Calu3 (cell line): Measurements from ENCODE around the gene TTC9B. TPM values are rescaled to one million over a fixed set of nuclear protein-coding genes. Genes with fewer than 3 reads are reported as not detected.

ENCODE experiments used
- BruUV-seq: library from RNA; stranded (reverse); fragments of 400-500 nt; replicated peaks from 2 replicates; lab custom pipeline; 2021; lab: Mats Ljungman, UMichigan
- CTCF ChIA-PET: fragments of 300-600 bp; sonication (Branson Sonifier 250); formaldehyde crosslinking; loops from one replicate; lab custom pipeline; 2022; ENCODE audit warnings: antibody characterized with exemption; lab: Charles Lee
- DNase-seq: peaks from one replicate; pipeline ENCODE4 v3.0.0; 2022
- H3K27ac Mint-ChIP-seq: one replicate; pipeline ENCODE4 v1.8.0; 2022; ENCODE audit warnings: mixed read lengths; ENCODE audit not compliant: unreplicated experiment
- H3K27me3 Mint-ChIP-seq: one replicate; pipeline ENCODE4 v1.8.0; 2022; ENCODE audit warnings: mixed read lengths; ENCODE audit not compliant: unreplicated experiment
- H3K36me3 Mint-ChIP-seq: one replicate; pipeline ENCODE4 v1.8.0; 2022; ENCODE audit warnings: mild to moderate bottlenecking, moderate library complexity, mixed read lengths; ENCODE audit not compliant: insufficient read depth, unreplicated experiment
- H3K4me1 Mint-ChIP-seq: one replicate; pipeline ENCODE4 v1.8.0; 2022; ENCODE audit warnings: mild to moderate bottlenecking, low read depth, mixed read lengths; ENCODE audit not compliant: unreplicated experiment
- H3K4me3 Mint-ChIP-seq: one replicate; pipeline ENCODE4 v1.8.0; 2022; ENCODE audit warnings: mild to moderate bottlenecking, low read depth, moderate library complexity, mixed read lengths; ENCODE audit not compliant: unreplicated experiment
- H3K9me3 Mint-ChIP-seq: one replicate; pipeline ENCODE4 v1.8.0; 2022; ENCODE audit warnings: low read depth, mixed read lengths; ENCODE audit not compliant: unreplicated experiment
- CTCF ChIP-seq: fragments of 200-600 bp; IDR thresholded peaks from one replicate; pipeline ENCODE4 v1.8.0; 2022; ENCODE audit warnings: antibody characterized with exemption; ENCODE audit not compliant: unreplicated experiment
- intact Hi-C: fragments of 100-400 bp; cut with micrococcal nuclease; formaldehyde crosslinking; loops from one replicate; pipeline ENCODE4 v1.10.0; 2022; ENCODE audit not compliant: unreplicated experiment
- total RNA-seq: library from RNA; stranded (reverse); gene quantifications from 2 replicates; pipeline ENCODE4 v1.2.3, GENCODE V29; 2022

TTC9B gene
- total RNA-seq, 1 experiment from 2014 or later: not detected

DNA sequence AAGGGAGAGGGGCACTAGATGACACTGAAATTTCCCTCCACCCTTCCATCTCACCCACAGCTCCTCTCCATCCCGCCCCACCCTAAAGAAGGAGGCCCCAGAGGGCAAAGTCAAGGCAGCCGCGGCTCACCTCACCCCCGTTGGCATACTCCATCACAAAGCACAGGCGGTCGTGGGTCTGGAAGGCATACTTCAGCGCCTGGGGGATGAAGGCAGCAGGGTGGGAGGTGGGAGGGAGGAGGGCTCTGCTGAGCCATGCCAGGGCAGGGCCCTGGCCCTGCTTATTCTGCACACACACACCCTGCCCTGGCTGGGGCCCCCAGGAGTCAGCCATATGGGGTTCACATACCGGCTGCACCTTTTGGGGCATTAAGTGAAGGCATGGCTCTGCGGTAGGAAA is 20.6 kb upstream of the TTC9B start:
- no peak for TF ChIP-seq CTCF
- BruUV-seq: no TSS peak
- H3K36me3 Mint-ChIP-seq: peaks cover 49% of the 10 kb centered on the region
- no peaks in the 10 kb centered on the region for H3K27me3 Mint-ChIP-seq
- no peak overlapping the region for H3K4me3 Mint-ChIP-seq
- intact Hi-C loops: no loop called here
- no peak overlapping the region for H3K27ac Mint-ChIP-seq
- no peaks in the 10 kb centered on the region for H3K4me1 Mint-ChIP-seq
- no peaks in the 10 kb centered on the region for H3K9me3 Mint-ChIP-seq
- CTCF ChIA-PET: no interaction called here
- no peak for DNase-seq

DNA sequence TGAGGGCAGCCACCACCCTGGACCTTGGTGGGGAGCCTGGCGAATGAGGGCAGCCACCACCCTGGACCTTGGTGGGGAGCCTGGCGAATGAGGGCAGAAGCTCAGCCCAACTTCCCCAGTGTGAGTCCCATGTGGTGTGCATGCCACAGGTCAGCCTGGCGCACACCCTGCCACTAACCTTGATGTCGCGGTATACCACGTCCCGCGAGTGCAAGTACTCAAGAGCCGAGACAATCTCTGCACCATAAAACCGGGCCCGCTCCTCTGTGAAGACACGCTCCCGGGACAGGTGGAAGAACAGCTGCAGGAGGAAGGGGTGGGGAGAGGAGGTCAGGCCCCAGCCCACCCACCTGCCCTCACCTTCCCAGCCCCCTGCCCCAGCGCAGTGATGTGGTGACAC is 19.6 kb upstream of the TTC9B start:
- Mint-ChIP-seq H3K4me3 (no peak overlapping the region), H3K9me3 (no peaks in the 10 kb centered on the region), H3K27me3 (no peaks in the 10 kb centered on the region), H3K27ac (no peak overlapping the region), H3K4me1 (no peaks in the 10 kb centered on the region), H3K36me3 (peaks cover 43% of the 10 kb centered on the region)
- intact Hi-C loops: no loop called here
- CTCF ChIA-PET: no interaction called here
- no peak for TF ChIP-seq CTCF
- DNase-seq: no peak
- no TSS peak for BruUV-seq

GRCh38 chr19:40236366-40236765 is 18.2 kb upstream of the TTC9B start:
- no TSS peak for BruUV-seq
- H3K4me1 Mint-ChIP-seq: peaks cover 6% of the 10 kb centered on the region
- peaks cover 39% of the 10 kb centered on the region for H3K36me3 Mint-ChIP-seq
- CTCF ChIA-PET: no interaction called here
- H3K27me3 Mint-ChIP-seq: no peaks in the 10 kb centered on the region
- intact Hi-C loops: no loop called here
- H3K4me3 Mint-ChIP-seq: no peak overlapping the region
- no peak for DNase-seq
- TF ChIP-seq CTCF: no peak
- H3K9me3 Mint-ChIP-seq: no peaks in the 10 kb centered on the region
- H3K27ac Mint-ChIP-seq: no peak overlapping the region

GRCh38 chr19:40236026-40236355 is 17.8 kb upstream of the TTC9B start:
- H3K9me3 Mint-ChIP-seq: no peaks in the 10 kb centered on the region
- H3K36me3 Mint-ChIP-seq: peaks cover 36% of the 10 kb centered on the region
- H3K4me1 Mint-ChIP-seq: peaks cover 10% of the 10 kb centered on the region
- DNase-seq: no peak
- BruUV-seq: no TSS peak
- no peak for TF ChIP-seq CTCF
- intact Hi-C loops: no loop called here
- H3K27ac Mint-ChIP-seq: no peak overlapping the region
- no peaks in the 10 kb centered on the region for H3K27me3 Mint-ChIP-seq
- CTCF ChIA-PET: no interaction called here
- H3K4me3 Mint-ChIP-seq: no peak overlapping the region
